Right atrium auricular region (tissue), 2 donors: Measurements from ENCODE around the gene GABRG3. TPM values are rescaled to one million over a fixed set of nuclear protein-coding genes. Genes with fewer than 3 reads are reported as not detected.

ENCODE experiments used
- DNase-seq: peaks from one replicate; pipeline ENCODE4 v3.0.0-alpha.2; 2019; ENCODE audit warnings: low spot score
- H3K27ac ChIP-seq, 2 donors: fragments of 200-600 bp; sonication (generic); 1 replicate in 1 of 2; 2 replicates in 1 of 2; pipeline ENCODE4 v1.5.1; 2016 to 2019
- H3K27me3 ChIP-seq, 2 donors: fragments of 200-600 bp; sonication (generic); one replicate each; pipeline versions ENCODE4 v1.5.1 to v1.6.0; 2017 to 2019
- H3K36me3 ChIP-seq: fragments of 200-600 bp; sonication (generic); one replicate; pipeline ENCODE4 v1.5.1; 2016
- H3K4me1 ChIP-seq, 2 donors: fragments of 200-600 bp; sonication (generic); one replicate each; pipeline versions ENCODE4 v1.5.1 to v1.6.0; 2017 to 2019
- H3K4me3 ChIP-seq, 2 donors: fragments of 200-600 bp; sonication (generic); 1 replicate in 1 of 2; 2 replicates in 1 of 2; pipeline ENCODE4 v1.5.1; 2017 to 2019; ENCODE audit warnings: mild to moderate bottlenecking in 1 of 2, moderate library complexity in 1 of 2
- H3K9me3 ChIP-seq, 2 donors: fragments of 200-600 bp; sonication (generic); one replicate each; pipeline ENCODE4 v1.5.1; 2019
- CTCF ChIP-seq, 2 donors: fragments of 200-600 bp; sonication (generic); IDR thresholded peaks; one replicate each; pipeline ENCODE4 v1.5.1; 2019; ENCODE audit warnings: antibody characterized with exemption in 2 of 2
- total RNA-seq, 2 donors: library from RNA; depleted of rRNA; stranded (reverse); fragments of >200 nt; gene quantifications; one replicate each; pipeline ENCODE4 v1.1.0, GENCODE V29; 2016

GABRG3 gene
- total RNA-seq, 2 donors from 2014 or later: not detected

GRCh38 chr15:27448234-27448633, 477.3 kb downstream of the GABRG3 start:
- no peak overlapping the region for H3K4me3 ChIP-seq
- no peak for TF ChIP-seq CTCF (IDR thresholded peaks at IDR 0.05)
- no peaks in the 10 kb centered on the region for H3K27me3 ChIP-seq
- no peaks in the 10 kb centered on the region for H3K4me1 ChIP-seq
- peaks cover 0 to 7% of the 10 kb centered on the region in 2 donors for H3K9me3 ChIP-seq
- H3K27ac ChIP-seq: no peak overlapping the region
- DNase-seq: no peak
- no peaks in the 10 kb centered on the region for H3K36me3 ChIP-seq

GRCh38 chr15:27448986-27449385, 478.0 kb downstream of the GABRG3 start:
- H3K4me3 ChIP-seq: no peak overlapping the region
- peaks cover 0 to 7% of the 10 kb centered on the region in 2 donors for H3K9me3 ChIP-seq
- no peak overlapping the region for H3K27ac ChIP-seq
- no peaks in the 10 kb centered on the region for H3K27me3 ChIP-seq
- H3K4me1 ChIP-seq: no peaks in the 10 kb centered on the region
- DNase-seq: no peak
- no peak for TF ChIP-seq CTCF (IDR thresholded peaks at IDR 0.05)
- no peaks in the 10 kb centered on the region for H3K36me3 ChIP-seq

GRCh38 chr15:27449941-27450340, 479.0 kb downstream of the GABRG3 start:
- no peak for TF ChIP-seq CTCF (IDR thresholded peaks at IDR 0.05)
- H3K4me1 ChIP-seq: no peaks in the 10 kb centered on the region
- no peak overlapping the region for H3K4me3 ChIP-seq
- peaks cover 0 to 7% of the 10 kb centered on the region in 2 donors for H3K9me3 ChIP-seq
- H3K36me3 ChIP-seq: no peaks in the 10 kb centered on the region
- H3K27ac ChIP-seq: no peak overlapping the region
- H3K27me3 ChIP-seq: no peaks in the 10 kb centered on the region
- DNase-seq: no peak

GRCh38 chr15:27454281-27455075, 483.5 kb downstream of the GABRG3 start:
- Histone ChIP-seq H3K36me3 (no peaks in the 10 kb centered on the region), H3K4me1 (no peaks in the 10 kb centered on the region), H3K9me3 (no peaks in the 10 kb centered on the region), H3K27ac (no peak overlapping the region), H3K27me3 (no peaks in the 10 kb centered on the region), H3K4me3 (no peak overlapping the region)
- TF ChIP-seq CTCF (IDR thresholded peaks at IDR 0.05): no peak
- no peak for DNase-seq

- no peak for TF ChIP-seq CTCF (IDR thresholded peaks at IDR 0.05)
- Histone ChIP-seq H3K4me1 (no peaks in the 10 kb centered on the region), H3K36me3 (no peaks in the 10 kb centered on the region), H3K27me3 (no peaks in the 10 kb centered on the region), H3K27ac (no peak overlapping the region), H3K9me3 (no peaks in the 10 kb centered on the region), H3K4me3 (no peak overlapping the region)
- no peak for DNase-seq
Observed at GRCh38 chr15:27456807-27457206, 485.8 kb downstream of the GABRG3 start.

- DNase-seq: no peak
- no peaks in the 10 kb centered on the region for H3K9me3 ChIP-seq
- no peak overlapping the region for H3K27ac ChIP-seq
- TF ChIP-seq CTCF (IDR thresholded peaks at IDR 0.05): no peak
- no peak overlapping the region for H3K4me3 ChIP-seq
- H3K4me1 ChIP-seq: no peaks in the 10 kb centered on the region
- no peaks in the 10 kb centered on the region for H3K36me3 ChIP-seq
- no peaks in the 10 kb centered on the region for H3K27me3 ChIP-seq
Observed at GRCh38 chr15:27457766-27458165, 486.8 kb downstream of the GABRG3 start.
